K562 (cell line): ENCODE data around the gene ZNRD2. TPM values are rescaled to one million over a fixed set of nuclear protein-coding genes. Genes with fewer than 3 reads are reported as not detected.

Source experiments
- ATF1 ChIP-seq, 2 experiments: fragments of 450-650 bp in 1 of 2; IDR thresholded peaks; 2 replicates each; pipeline ENCODE4 v1.6.1; 2016; ENCODE audit warnings: missing compliant biosample characterization in 1 of 2, missing genetic modification characterization in 1 of 2
- CHD2 ChIP-seq: IDR thresholded peaks from 2 replicates; pipeline ENCODE4 v1.6.1; 2011; ENCODE audit warnings: low read depth, low read length
- EP300 ChIP-seq: IDR thresholded peaks from 2 replicates; pipeline ENCODE4 v1.6.1; 2012; ENCODE audit warnings: low read length, improper control_type of control experiment
- ETV5 ChIP-seq: sonication (generic); formaldehyde crosslinking; IDR thresholded peaks from 2 replicates; pipeline ENCODE4 v1.4.0; 2020; ENCODE audit warnings: low read depth, mild to moderate bottlenecking, missing genetic modification reagents
- HCFC1 ChIP-seq: IDR thresholded peaks from 2 replicates; pipeline ENCODE4 v1.6.1; 2012; ENCODE audit warnings: low read depth, low read length, improper control_type of control experiment
- HOXB6 ChIP-seq: fragments of 250-450 bp; sonication (Bioruptor Pico); IDR thresholded peaks from 2 replicates; pipeline ENCODE4 v1.5.1; 2022; ENCODE audit warnings: mild to moderate bottlenecking, borderline replicate concordance
- MXI1 ChIP-seq: IDR thresholded peaks from 2 replicates; pipeline ENCODE4 v1.6.1; 2011; ENCODE audit warnings: low read depth, mild to moderate bottlenecking, improper control_type of control experiment, low read length
- NR2C1 ChIP-seq, 2 experiments: fragments of 450-650 bp; IDR thresholded peaks; 2 replicates each; pipeline ENCODE4 v1.6.1; 2017; ENCODE audit warnings: mild to moderate bottlenecking in 2 of 2, antibody characterized with exemption in 1 of 2, inconsistent platforms in 1 of 2, missing compliant biosample characterization in 1 of 2, missing genetic modification characterization in 1 of 2
- XRCC5 ChIP-seq: fragments of 200-400 bp; formaldehyde crosslinking; IDR thresholded peaks from 2 replicates; pipeline ENCODE4 v1.6.1; 2017; ENCODE audit warnings: low read depth, mild to moderate bottlenecking, low read length
- ZNF57 ChIP-seq: fragments of 450-650 bp; formaldehyde crosslinking; IDR thresholded peaks from 2 replicates; pipeline ENCODE4 v1.4.0; 2020; ENCODE audit warnings: mild to moderate bottlenecking, moderate library complexity
- polyA plus RNA-seq, 8 experiments: library from polyadenylated mRNA; depleted of rRNA in 4 of 8; stranded (reverse) in 5 of 8; unstranded in 3 of 8; fragments of >200 nt; fragmentation: Nextera tagmentation in 2 of 8; fragmentation: Illumina TruSeq in 1 of 8; extraction: Ambion mirVana in 2 of 8; extraction: Trizol in 1 of 8; gene quantifications; 2 replicates each; pipeline versions ENCODE4 v1.2.1 to v1.2.3, GENCODE V29; 2011 to 2014; ENCODE audit warnings: inconsistent platforms in 1 of 8, missing spikeins in 1 of 8
- total RNA-seq, 7 experiments: library from RNA; depleted of rRNA in 6 of 7; stranded (reverse); fragments of >200 nt in 6 of 7; fragmentation: Illumina TruSeq in 2 of 7; extraction: Trizol in 2 of 7; gene quantifications; 2 replicates each; pipeline versions ENCODE4 v1.2.1 to v1.2.3, GENCODE V29; 2011 to 2021; ENCODE audit warnings: low replicate concordance in 1 of 7
- TF ChIP-seq, protein P1 (sequence below): sonication (generic); formaldehyde crosslinking; IDR thresholded peaks from 2 replicates; pipeline ENCODE4 v1.8.0; 2022; ENCODE audit warnings: mild to moderate bottlenecking, missing genetic modification reagents
- TF ChIP-seq, protein P2 (sequence below): IDR thresholded peaks from 2 replicates; pipeline ENCODE4 v1.6.1; 2011; ENCODE audit warnings: borderline replicate concordance, low read depth, mild to moderate bottlenecking, moderate library complexity, low read length; ENCODE audit not compliant: insufficient read depth, poor library complexity, severe bottlenecking
- TF ChIP-seq, protein P3 (sequence below): fragments of 150-350 bp; IDR thresholded peaks from 2 replicates; pipeline ENCODE4 v1.6.1; 2014; ENCODE audit warnings: low read depth, mild to moderate bottlenecking, low read length, borderline replicate concordance

ZNRD2 gene
- total and polyA plus RNA-seq, 9 of the 15 experiments (the other 6 are each of a cell fraction or from before 2014, with no cell fraction given), result 13.4 to 129 (median 60.4) TPM

- TF ChIP-seq, protein P1, sequence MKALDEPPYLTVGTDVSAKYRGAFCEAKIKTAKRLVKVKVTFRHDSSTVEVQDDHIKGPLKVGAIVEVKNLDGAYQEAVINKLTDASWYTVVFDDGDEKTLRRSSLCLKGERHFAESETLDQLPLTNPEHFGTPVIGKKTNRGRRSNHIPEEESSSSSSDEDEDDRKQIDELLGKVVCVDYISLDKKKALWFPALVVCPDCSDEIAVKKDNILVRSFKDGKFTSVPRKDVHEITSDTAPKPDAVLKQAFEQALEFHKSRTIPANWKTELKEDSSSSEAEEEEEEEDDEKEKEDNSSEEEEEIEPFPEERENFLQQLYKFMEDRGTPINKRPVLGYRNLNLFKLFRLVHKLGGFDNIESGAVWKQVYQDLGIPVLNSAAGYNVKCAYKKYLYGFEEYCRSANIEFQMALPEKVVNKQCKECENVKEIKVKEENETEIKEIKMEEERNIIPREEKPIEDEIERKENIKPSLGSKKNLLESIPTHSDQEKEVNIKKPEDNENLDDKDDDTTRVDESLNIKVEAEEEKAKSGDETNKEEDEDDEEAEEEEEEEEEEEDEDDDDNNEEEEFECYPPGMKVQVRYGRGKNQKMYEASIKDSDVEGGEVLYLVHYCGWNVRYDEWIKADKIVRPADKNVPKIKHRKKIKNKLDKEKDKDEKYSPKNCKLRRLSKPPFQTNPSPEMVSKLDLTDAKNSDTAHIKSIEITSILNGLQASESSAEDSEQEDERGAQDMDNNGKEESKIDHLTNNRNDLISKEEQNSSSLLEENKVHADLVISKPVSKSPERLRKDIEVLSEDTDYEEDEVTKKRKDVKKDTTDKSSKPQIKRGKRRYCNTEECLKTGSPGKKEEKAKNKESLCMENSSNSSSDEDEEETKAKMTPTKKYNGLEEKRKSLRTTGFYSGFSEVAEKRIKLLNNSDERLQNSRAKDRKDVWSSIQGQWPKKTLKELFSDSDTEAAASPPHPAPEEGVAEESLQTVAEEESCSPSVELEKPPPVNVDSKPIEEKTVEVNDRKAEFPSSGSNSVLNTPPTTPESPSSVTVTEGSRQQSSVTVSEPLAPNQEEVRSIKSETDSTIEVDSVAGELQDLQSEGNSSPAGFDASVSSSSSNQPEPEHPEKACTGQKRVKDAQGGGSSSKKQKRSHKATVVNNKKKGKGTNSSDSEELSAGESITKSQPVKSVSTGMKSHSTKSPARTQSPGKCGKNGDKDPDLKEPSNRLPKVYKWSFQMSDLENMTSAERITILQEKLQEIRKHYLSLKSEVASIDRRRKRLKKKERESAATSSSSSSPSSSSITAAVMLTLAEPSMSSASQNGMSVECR (CRISPR knock-in tag), result peak; percentile 10; the same call in 1 of the 2 replicates
- TF ChIP-seq NR2C1 (IDR thresholded peaks at IDR 0.05) (peak; percentile 100), NR2C1 (tag; IDR thresholded peaks at IDR 0.05) (peak; percentile 100), HCFC1 (peak; percentile 88), ETV5 (CRISPR knock-in tag) (peak; percentile 45; the same call in 1 of the 2 replicates), MXI1 (peak; percentile 85), EP300 (peak; percentile 37; the same call in 1 of the 2 replicates), CHD2 (peak; percentile 88), HOXB6 (no peak), ZNF57 (CRISPR knock-in tag) (no peak), ATF1 (CRISPR knock-in tag; IDR thresholded peaks at IDR 0.05) (no peak), ATF1 (tag; IDR thresholded peaks at IDR 0.05) (peak; percentile 97), XRCC5 (peak; percentile 90)
- TF ChIP-seq, protein P2, sequence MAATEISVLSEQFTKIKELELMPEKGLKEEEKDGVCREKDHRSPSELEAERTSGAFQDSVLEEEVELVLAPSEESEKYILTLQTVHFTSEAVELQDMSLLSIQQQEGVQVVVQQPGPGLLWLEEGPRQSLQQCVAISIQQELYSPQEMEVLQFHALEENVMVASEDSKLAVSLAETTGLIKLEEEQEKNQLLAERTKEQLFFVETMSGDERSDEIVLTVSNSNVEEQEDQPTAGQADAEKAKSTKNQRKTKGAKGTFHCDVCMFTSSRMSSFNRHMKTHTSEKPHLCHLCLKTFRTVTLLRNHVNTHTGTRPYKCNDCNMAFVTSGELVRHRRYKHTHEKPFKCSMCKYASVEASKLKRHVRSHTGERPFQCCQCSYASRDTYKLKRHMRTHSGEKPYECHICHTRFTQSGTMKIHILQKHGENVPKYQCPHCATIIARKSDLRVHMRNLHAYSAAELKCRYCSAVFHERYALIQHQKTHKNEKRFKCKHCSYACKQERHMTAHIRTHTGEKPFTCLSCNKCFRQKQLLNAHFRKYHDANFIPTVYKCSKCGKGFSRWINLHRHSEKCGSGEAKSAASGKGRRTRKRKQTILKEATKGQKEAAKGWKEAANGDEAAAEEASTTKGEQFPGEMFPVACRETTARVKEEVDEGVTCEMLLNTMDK, result peak; percentile 10
- TF ChIP-seq, protein P3, sequence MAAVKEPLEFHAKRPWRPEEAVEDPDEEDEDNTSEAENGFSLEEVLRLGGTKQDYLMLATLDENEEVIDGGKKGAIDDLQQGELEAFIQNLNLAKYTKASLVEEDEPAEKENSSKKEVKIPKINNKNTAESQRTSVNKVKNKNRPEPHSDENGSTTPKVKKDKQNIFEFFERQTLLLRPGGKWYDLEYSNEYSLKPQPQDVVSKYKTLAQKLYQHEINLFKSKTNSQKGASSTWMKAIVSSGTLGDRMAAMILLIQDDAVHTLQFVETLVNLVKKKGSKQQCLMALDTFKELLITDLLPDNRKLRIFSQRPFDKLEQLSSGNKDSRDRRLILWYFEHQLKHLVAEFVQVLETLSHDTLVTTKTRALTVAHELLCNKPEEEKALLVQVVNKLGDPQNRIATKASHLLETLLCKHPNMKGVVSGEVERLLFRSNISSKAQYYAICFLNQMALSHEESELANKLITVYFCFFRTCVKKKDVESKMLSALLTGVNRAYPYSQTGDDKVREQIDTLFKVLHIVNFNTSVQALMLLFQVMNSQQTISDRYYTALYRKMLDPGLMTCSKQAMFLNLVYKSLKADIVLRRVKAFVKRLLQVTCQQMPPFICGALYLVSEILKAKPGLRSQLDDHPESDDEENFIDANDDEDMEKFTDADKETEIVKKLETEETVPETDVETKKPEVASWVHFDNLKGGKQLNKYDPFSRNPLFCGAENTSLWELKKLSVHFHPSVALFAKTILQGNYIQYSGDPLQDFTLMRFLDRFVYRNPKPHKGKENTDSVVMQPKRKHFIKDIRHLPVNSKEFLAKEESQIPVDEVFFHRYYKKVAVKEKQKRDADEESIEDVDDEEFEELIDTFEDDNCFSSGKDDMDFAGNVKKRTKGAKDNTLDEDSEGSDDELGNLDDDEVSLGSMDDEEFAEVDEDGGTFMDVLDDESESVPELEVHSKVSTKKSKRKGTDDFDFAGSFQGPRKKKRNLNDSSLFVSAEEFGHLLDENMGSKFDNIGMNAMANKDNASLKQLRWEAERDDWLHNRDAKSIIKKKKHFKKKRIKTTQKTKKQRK, result peak; percentile 51; the same call in 1 of the 2 replicates
Observed at GRCh38 chr11:65615229-65615949, 45.1 kb downstream of the ZNRD2 start, which contains the start of gene PCNX3 (continued).
